OCI-LY7 (cell line): ENCODE results near the gene CREB3.

Source experiments
- CTCF ChIP-seq: fragments of 200-600 bp; sonication (generic); conservative IDR thresholded peaks from 2 replicates; pipeline ENCODE4 v1.5.1; 2014; ENCODE audit warnings: mild to moderate bottlenecking, antibody characterized with exemption, low read length, moderate library complexity, mixed read lengths
- EZH2phosphoT487 ChIP-seq: fragments of 200-600 bp; sonication (generic); IDR thresholded peaks from 2 replicates; pipeline ENCODE4 v1.6.1; 2018; ENCODE audit warnings: low read depth, borderline replicate concordance, mild to moderate bottlenecking, mixed run types, antibody characterized with exemption, low read length, moderate library complexity, mixed read lengths

- TF ChIP-seq EZH2phosphoT487 (no peak), CTCF (no peak)
Observed at GRCh38 chr9:35717132-35717870, 15.2 kb upstream of the CREB3 start.
